HUES6 (cell line): ENCODE data around the gene SORBS2.

Experiments used
- H3K27ac ChIP-seq: 2 replicates; pipeline ENCODE4 v1.7.0; 2013; ENCODE audit warnings: low read depth, mild to moderate bottlenecking, low read length, inconsistent platforms
- H3K27me3 ChIP-seq: 2 replicates; pipeline ENCODE4 v1.6.1; 2013; ENCODE audit warnings: low read length; ENCODE audit not compliant: control insufficient read depth, insufficient read depth
- H3K36me3 ChIP-seq: 2 replicates; pipeline ENCODE4 v1.6.1; 2013; ENCODE audit warnings: low read length; ENCODE audit not compliant: control insufficient read depth, insufficient read depth
- H3K4me1 ChIP-seq: 2 replicates; pipeline ENCODE4 v1.6.1; 2013; ENCODE audit warnings: low read length; ENCODE audit not compliant: control insufficient read depth, insufficient read depth
- H3K4me3 ChIP-seq: 2 replicates; pipeline ENCODE4 v1.5.1; 2013; ENCODE audit warnings: low read depth, low read length
- H3K9ac ChIP-seq: one replicate; pipeline ENCODE4 v1.6.1; 2013; ENCODE audit warnings: mild to moderate bottlenecking, low read length
- H3K9me3 ChIP-seq: 2 replicates; pipeline ENCODE4 v1.6.1; 2013; ENCODE audit warnings: low read depth, low read length; ENCODE audit not compliant: control insufficient read depth, insufficient read depth

Gene SORBS2

GRCh38 chr4:185626798-185627197 lies 185.2 kb downstream of the SORBS2 start:
- no peaks in the 10 kb centered on the region for H3K36me3 ChIP-seq
- H3K9me3 ChIP-seq: no peaks in the 10 kb centered on the region
- no peak overlapping the region for H3K27ac ChIP-seq
- no peak overlapping the region for H3K9ac ChIP-seq
- no peaks in the 10 kb centered on the region for H3K4me1 ChIP-seq
- no peaks in the 10 kb centered on the region for H3K27me3 ChIP-seq
- H3K4me3 ChIP-seq: no peak overlapping the region

- H3K27me3 ChIP-seq: no peaks in the 10 kb centered on the region
- no peak overlapping the region for H3K27ac ChIP-seq
- no peak overlapping the region for H3K9ac ChIP-seq
These were observed 186.5 kb downstream of the SORBS2 start for GRCh38 chr4:185625503-185625902.

GRCh38 chr4:185624259-185624589 lies 187.8 kb downstream of the SORBS2 start:
- H3K36me3 ChIP-seq: no peaks in the 10 kb centered on the region

More at GRCh38 chr4:185625503-185625902, 186.5 kb downstream of the SORBS2 start:
- Histone ChIP-seq H3K4me3 (no peak overlapping the region), H3K36me3 (no peaks in the 10 kb centered on the region), H3K9me3 (no peaks in the 10 kb centered on the region), H3K4me1 (no peaks in the 10 kb centered on the region)

GRCh38 chr4:185623444-185624258 lies 188.3 kb downstream of the SORBS2 start:
- H3K4me3 ChIP-seq: no peak overlapping the region
- H3K27ac ChIP-seq: no peak overlapping the region
- H3K36me3 ChIP-seq: no peaks in the 10 kb centered on the region
- H3K9me3 ChIP-seq: no peaks in the 10 kb centered on the region
- H3K9ac ChIP-seq: no peak overlapping the region
- H3K4me1 ChIP-seq: no peaks in the 10 kb centered on the region
- no peaks in the 10 kb centered on the region for H3K27me3 ChIP-seq

More at GRCh38 chr4:185624259-185624589, 187.8 kb downstream of the SORBS2 start:
- H3K9me3 ChIP-seq: no peaks in the 10 kb centered on the region
- H3K27ac ChIP-seq: no peak overlapping the region
- H3K27me3 ChIP-seq: no peaks in the 10 kb centered on the region
- no peak overlapping the region for H3K4me3 ChIP-seq
- H3K9ac ChIP-seq: no peak overlapping the region
- no peaks in the 10 kb centered on the region for H3K4me1 ChIP-seq

- H3K9me3 ChIP-seq: no peaks in the 10 kb centered on the region
These were observed 203.8 kb downstream of the SORBS2 start for GRCh38 chr4:185608185-185608584.

GRCh38 chr4:185602397-185602796 lies 209.6 kb downstream of the SORBS2 start:
- peaks cover 5% of the 10 kb centered on the region; the same call in 1 of the 2 replicates for H3K27me3 ChIP-seq
- no peaks in the 10 kb centered on the region for H3K36me3 ChIP-seq
- H3K27ac ChIP-seq: no peak overlapping the region
- no peak overlapping the region for H3K4me3 ChIP-seq
- H3K4me1 ChIP-seq: no peaks in the 10 kb centered on the region
- no peak overlapping the region for H3K9ac ChIP-seq
- no peaks in the 10 kb centered on the region for H3K9me3 ChIP-seq

More at GRCh38 chr4:185608185-185608584, 203.8 kb downstream of the SORBS2 start:
- no peak overlapping the region for H3K4me3 ChIP-seq
- H3K27me3 ChIP-seq: no peaks in the 10 kb centered on the region
- H3K4me1 ChIP-seq: no peaks in the 10 kb centered on the region
- no peaks in the 10 kb centered on the region for H3K36me3 ChIP-seq
- H3K9ac ChIP-seq: no peak overlapping the region
- no peak overlapping the region for H3K27ac ChIP-seq

- Histone ChIP-seq H3K27ac (no peak overlapping the region), H3K4me1 (no peaks in the 10 kb centered on the region), H3K27me3 (peaks cover 5% of the 10 kb centered on the region; the same call in 1 of the 2 replicates), H3K9me3 (no peaks in the 10 kb centered on the region), H3K9ac (no peak overlapping the region), H3K36me3 (no peaks in the 10 kb centered on the region), H3K4me3 (no peak overlapping the region)
These were observed 211.1 kb downstream of the SORBS2 start for GRCh38 chr4:185600801-185601434.

GRCh38 chr4:185599553-185600243 lies 212.3 kb downstream of the SORBS2 start:
- no peak overlapping the region for H3K27ac ChIP-seq
- H3K27me3 ChIP-seq: peaks cover 5% of the 10 kb centered on the region; the same call in 1 of the 2 replicates
- no peak overlapping the region for H3K9ac ChIP-seq
- H3K36me3 ChIP-seq: no peaks in the 10 kb centered on the region
- H3K4me1 ChIP-seq: no peaks in the 10 kb centered on the region
- no peaks in the 10 kb centered on the region for H3K9me3 ChIP-seq
- no peak overlapping the region for H3K4me3 ChIP-seq

GRCh38 chr4:185598846-185599552 lies 213.0 kb downstream of the SORBS2 start:
- no peak overlapping the region for H3K27ac ChIP-seq
- H3K4me3 ChIP-seq: no peak overlapping the region
- no peak overlapping the region for H3K9ac ChIP-seq
- peaks cover 5% of the 10 kb centered on the region; the same call in 1 of the 2 replicates for H3K27me3 ChIP-seq
- H3K4me1 ChIP-seq: no peaks in the 10 kb centered on the region
- no peaks in the 10 kb centered on the region for H3K36me3 ChIP-seq
- no peaks in the 10 kb centered on the region for H3K9me3 ChIP-seq

GRCh38 chr4:185597532-185598188 lies 214.3 kb downstream of the SORBS2 start:
- Histone ChIP-seq H3K4me1 (peaks cover 6% of the 10 kb centered on the region; the same call in 1 of the 2 replicates), H3K9ac (no peak overlapping the region), H3K9me3 (no peaks in the 10 kb centered on the region), H3K27ac (no peak overlapping the region), H3K27me3 (peaks cover 5% of the 10 kb centered on the region; the same call in 1 of the 2 replicates), H3K4me3 (no peak overlapping the region), H3K36me3 (no peaks in the 10 kb centered on the region)
